GM18861 (cell line): ENCODE results near the gene TPCN1.

Source experiments
- ATAC-seq: cut with Tn5 transposase; IDR thresholded peaks from one replicate; pipeline ENCODE4 v1.9.1; 2021; ENCODE audit not compliant: unreplicated experiment

Gene TPCN1

DNA sequence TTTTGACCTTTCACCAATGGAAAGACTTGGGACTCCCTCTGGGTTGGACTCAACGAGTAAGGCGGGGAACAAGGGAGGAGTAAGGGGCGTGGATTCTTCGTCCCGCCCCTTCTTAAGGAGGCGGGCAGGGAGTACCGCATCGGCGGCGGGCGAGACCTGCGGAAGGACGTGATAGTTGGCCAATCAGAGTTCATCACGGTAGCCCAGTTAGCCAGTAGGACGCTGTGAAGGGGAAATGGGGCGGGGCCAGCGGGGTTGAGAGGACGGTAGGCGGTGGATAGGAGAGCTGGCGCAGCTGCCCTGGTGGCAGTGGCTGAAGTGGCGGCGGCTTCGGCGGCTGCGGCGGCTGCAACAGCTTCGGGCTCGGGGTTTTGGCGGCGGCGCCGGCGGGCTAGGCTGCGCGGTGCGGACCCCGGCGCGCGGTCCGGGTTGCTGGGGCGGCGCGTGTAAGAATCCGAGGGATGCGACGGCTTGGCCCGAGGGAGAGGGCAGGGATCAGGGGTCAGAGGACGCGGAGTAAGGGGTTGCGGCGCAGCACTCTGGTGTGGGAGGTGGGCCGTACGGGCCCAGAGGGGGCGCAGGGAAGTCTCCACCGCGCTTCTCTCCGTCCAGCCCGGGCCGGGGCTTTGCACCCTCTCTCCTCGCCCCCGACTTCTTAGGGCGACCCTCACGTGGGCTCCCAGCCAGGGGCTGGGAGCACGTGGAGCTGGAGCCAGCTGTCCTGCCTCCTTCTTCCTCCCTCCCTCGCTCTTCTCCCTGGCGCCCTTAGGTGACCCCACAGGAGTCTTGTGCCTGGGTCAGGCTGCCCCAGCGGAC, at the start of gene TPCN1:
Gene TPCN1, plus strand, starts transcription at position 284 of the 816 bp plus-strand sequence. CDS start 5,389 bp downstream, outside the sequence.
- peak; percentile 84 for ATAC-seq

DNA sequence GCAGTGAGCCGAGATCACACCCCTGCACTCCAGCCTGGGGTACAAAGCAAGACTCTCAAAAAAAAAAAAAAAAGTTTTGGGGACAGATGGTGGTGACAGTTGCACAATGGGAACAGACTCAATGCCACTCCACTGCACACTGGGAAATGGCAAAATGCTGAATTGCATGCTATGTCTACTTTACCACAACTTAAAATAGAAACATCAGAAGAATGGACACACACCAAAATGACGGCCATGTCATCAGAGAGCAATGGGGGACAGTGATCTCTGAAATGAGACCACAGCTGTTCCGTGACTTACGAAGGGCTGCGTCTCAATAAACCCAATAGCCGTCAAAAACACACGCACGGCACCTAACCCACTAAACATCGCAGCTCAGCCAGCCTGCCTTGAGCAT, 49.7 kb upstream of the TPCN1 start:
- ATAC-seq: no peak

DNA sequence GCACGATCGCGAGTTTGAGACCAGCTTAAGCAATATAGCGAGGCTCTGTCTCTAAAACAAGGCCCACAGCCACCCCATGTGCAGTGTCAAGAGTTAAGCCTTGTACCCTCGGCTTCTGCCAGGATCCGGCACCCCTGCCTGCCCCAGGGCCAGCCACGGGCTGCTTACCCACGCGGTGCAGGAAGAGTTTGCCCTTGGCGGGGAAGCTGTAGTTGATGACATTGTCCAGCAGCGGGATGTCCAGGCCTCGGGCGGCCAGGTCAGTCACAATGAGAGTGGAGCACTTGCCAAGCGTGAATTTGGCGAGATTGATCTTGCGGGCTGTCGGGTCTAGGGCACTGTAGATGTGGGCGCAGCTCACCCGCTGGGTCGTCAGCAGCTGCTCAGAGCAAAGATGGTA, 49.1 kb upstream of the TPCN1 start:
- no peak for ATAC-seq

DNA sequence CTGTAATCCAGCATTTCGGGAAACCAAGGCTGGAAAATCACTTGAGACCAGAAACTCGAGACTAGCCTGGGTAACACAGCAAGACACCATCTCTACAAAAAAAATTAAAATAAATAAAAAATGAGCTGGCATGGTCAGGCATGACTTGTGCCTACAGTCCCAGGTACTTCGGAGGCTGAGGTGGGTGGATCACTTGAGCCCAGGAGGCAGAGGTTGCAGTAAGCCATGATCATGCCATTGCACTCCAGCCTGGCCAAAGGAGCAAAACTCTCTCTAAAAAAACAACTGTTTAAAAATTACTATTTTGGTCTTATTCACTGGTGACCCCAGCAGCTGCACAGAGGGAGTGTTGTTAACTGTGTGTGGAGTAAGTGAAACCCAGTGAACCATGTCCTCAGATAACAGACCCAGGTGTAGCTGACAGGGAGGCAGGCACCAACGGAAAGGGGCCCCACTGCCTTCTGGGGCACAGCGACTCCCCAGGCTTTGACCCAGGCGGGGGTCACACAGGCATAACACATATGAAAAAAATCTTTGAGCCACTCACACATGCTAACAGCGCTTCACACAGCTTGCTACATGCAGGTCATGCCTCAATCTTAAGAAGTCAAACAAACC, 48.1 kb upstream of the TPCN1 start:
- ATAC-seq: peak; percentile 60

DNA sequence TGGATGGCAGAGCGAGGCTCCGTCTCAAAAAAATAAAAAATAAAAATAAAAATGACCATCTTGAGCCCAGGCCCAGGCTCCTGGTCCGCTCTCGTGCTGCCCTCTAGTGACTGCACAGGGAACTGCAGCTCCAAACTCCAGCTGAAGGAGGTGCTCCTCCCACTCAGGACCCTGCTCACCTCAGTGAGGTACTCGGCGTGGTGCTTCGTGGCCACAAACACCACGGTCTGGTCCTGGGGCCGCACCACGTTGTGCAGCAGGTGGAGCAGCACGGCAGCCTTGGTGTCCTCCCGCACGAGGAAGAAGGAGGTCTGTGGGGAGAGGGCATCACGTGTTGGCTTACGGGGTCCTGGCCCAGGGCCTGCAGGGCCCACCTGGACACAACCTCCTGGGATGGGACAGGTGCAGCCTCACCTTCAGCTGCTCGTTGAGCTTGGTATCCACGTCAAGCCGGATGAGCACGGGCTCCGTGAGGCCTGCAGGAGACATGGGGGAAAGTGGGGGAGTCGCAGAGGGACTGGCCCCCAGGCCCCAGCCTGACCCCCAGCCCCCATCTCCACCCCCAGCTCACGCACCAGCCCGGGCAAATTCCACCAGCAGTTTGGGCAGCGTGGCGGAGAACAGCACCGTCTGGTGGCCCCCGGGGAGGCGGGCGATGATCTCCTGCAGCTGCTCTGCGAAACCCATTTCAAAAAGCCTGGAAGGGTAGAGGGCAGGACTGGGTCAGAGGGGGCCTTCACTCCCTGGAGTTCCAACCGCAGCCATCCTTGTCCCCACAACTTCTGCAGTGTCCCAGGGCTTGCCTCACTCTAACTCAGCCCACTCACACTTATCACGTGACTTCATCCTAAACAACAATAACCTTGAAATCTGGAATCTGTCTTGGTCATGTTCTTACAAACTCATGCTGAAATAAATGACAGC, 46.5 kb upstream of the TPCN1 start:
- ATAC-seq: no peak

DNA sequence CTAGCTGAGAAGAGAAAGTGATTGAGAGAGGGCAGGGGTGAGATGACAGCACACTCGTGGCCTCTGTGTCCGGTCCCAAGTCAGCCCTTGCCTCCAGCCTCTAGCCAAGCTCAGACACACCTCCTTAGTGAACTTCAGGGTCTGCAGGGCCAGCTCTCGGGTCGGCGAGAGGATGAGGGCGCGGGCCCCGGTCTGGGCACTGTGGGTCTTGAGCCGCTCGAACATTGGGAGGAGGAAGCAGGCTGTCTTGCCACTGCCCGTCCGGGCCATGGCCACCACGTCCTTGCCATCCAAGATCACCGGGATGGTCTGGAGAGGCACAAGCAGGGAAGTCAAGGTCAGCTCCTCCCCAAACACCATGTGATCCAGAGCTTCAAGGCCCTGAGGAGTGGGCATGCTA, 42.2 kb upstream of the TPCN1 start:
- no peak for ATAC-seq

DNA sequence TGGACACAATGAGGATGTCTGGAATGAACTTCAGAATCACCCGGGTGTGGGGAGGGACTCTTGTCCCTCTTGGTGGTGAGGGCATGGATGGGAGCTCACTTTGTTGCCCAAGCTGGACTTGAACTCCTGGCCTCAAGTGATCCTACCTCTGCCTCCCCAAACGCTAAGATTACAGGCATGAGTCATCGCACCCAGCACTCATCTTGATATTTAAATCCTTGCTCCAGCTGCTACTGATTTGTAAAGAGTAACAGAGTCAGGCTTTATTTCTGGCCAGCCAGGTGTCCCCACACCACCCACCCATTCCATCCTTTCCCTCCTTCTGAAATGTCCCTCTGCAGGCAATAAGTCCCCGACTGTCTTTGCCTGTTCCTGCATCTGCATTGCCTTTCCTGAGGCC, 40.9 kb upstream of the TPCN1 start:
- ATAC-seq: no peak

DNA sequence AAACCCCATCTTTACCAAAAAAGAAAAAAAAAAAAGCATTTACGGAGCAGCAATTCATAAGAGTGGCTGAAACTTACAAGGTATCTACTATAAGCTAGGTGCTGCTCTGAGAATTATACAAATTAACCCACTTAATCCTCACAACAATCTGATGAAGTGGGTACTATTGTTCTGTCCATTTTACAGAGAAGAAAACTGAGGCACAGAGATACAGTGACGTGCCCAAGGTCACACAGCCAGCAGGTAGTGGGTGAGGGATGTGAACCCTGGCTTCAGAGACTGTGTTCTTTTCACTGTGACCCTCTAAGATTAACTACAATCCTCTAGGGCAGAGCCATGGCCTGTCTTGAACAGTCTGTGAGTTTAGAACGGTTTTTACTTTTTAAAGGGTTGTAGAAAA, 39.3 kb upstream of the TPCN1 start:
- ATAC-seq: no peak

DNA sequence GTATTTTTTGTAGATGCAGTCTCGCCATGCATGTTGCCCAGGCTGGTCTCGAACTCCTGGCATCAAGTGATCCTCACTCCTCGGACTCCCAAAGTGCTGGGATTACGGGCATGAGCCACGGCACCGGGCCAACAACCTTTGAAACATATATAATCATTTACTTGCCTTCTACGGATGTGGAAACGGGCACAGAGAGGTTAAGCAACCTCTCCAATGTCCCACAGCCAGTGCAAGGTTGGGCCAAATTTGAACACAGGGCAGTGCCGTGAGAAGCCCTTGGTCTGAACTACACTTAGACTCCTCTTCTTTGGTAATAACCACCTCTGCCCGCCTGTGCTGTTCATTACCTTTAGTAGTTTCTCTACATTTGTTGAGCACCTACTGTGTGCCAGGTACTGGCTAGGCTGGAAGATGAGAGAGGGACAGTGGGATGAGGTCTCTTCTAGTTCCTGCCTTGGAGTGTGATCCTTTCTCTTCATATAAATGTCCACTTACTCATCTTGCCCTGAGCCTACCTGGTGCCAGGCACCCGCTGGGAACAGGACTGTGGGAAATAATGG, 38.2 kb upstream of the TPCN1 start:
- no peak for ATAC-seq

DNA sequence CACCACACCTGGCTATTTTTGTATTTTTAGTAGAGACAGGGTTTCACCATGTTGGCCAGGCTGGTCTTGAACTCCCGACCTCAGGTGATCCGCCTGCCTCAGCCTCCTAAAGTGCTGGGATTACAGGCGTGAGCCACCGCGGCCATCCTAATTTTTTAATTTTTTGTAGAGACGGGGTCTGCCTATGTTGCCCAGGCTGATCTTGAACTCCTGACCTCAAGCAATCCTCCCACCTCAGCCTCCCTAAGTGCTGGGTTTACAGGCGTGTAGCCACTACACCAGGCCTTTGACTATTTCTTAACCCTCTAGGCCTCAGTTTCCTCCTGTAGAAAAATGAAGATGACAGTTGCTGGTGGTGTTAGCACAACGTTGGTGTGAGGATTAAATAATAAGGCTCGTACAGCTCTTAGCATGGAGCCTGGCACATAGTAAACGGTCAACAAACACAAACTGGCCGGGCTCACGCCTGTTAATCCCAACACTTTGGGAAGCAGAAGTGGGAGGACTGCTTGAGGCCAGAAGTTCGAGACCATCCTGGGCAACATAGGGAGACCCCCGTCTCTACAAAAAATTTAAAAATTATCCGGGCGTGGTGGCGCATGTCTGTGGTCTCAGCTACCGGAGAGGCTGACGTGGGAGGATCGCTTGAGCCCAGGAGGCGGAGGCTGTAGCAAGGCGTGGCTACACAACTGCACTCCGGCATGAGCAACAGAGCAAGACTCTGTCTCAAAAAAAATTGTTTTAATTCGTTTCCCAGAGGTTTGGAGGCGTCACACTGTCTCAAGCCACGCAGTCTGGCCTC, 37.0 kb upstream of the TPCN1 start:
- ATAC-seq: peak; percentile 42

DNA sequence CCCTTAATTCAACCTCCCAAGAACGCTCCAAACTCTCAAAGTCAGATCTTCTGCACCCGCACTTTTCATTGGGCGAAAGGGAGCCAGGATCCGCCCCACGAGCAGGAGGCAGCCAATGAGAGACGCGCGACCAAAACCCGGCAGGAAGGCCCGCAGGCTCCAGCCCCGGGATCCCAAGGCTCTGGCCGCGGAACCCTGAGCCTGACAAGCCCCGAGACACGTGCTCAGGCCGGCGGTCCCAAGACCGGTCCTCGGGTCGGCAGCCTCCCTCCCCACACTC, 36.4 kb upstream of the TPCN1 start:
- ATAC-seq: peak; percentile 58

DNA sequence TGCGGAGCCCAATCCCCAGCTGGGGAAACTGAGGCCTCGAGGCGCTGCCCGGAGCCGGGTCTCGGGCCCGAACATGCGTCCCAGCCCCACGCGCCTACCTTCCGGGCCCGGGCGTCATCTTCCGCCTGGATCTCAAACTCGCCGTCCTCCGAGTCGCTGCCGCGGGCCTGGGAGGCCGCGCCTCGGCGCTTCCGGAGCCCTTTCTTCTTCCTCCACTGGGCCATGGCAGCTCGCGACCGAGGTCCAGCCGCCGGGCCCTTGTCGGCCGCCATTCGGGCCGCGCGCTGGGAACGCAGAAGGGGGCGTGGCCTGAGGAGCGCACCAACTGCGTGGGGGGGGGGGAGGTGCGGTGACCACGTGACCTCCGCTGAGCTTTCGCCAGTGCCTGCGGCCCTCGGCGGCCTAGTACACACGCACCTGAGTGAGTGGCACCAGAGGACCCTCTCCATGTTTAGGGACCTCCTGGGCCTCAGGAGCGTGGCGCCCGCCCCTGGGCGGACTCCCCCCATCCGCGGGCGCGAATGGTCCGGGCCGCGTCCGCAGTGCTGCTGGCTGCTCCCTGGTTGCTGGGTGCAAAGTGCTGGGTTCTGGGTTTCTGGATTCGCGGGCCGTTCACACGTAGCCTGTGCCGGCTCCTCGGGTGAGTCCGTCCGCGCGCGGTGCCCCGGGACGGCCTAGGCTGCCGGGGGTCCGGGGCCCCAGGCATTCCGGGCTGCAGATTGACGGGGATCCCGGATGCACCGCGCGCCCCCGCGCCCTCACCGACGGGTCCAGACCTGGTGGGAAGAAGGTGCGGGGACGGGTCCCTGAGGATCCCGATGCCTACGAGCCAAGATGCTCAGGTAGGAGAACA, 35.9 kb upstream of the TPCN1 start, which contains the start of the genes DDX54 and RITA1:
Gene DDX54, minus strand, starts transcription at position 299 of the 853 bp plus-strand sequence. Its CDS starts 27 bp downstream, at position 272.
Gene RITA1, plus strand, starts transcription at position 542 of the 853 bp plus-strand sequence. CDS start 1,026 bp downstream, outside the sequence.
- peak; percentile 34 for ATAC-seq

DNA sequence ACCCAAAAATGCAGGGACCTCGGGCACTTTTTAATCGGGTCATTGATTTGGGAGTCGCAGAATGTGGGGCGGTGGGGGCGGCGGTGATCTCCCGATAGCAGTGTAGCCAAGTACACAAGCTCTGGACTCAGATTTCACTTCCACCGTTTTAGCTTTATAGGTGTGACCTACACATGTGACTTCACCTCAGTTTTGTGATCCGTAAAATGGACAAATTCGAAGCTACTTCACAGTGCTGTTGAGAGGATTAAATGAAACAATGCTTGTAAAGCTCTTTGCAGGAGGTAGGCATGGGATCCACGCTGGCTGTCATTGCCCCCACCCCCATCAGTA, 35.3 kb upstream of the TPCN1 start:
- no peak for ATAC-seq

DNA sequence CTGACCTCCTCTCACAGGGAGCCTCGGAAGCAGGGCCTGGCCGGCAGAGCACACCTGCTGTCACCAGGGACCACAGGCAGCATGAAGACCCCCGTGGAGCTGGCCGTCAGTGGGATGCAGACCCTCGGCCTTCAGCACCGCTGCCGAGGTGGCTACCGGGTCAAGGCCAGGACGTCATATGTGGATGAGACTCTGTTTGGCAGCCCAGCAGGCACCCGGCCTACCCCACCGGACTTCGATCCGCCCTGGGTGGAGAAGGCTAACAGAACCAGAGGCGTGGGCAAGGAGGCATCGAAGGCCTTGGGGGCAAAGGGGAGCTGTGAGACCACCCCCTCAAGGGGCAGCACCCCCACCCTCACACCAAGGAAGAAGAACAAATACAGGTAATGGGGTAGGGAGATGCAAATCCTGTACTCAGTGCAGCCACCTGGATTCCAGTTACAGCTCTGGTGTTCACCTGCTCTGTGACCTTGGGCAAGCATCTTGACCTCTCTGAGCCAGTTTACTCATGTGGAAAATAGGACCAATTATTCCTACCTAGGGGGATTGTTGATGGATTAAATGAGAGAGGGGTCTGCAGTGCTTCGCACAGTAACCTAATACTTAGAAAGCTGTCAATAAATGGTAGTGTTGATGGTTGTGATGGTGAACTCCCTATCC, 34.5 kb upstream of the TPCN1 start:
- no peak for ATAC-seq

DNA sequence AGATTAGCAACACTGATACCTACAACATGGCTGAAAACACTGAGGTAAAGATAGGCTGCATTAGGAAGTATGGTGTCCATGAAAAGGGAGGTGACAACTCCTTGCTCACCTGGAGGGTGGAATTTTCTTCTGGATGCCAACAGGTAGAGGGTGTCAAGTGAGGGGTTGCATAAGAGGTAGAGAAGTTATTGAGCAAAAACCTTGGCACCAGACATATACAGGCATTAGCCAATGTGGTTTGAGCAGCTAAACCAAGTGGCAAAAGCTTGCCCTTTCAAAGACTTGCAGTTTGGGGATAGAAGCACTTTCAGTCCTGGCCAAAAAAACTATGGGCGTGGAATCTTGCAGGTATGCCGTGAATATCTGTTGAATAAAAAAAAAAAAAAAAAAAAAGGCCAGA, 31.9 kb upstream of the TPCN1 start:
- ATAC-seq: no peak

DNA sequence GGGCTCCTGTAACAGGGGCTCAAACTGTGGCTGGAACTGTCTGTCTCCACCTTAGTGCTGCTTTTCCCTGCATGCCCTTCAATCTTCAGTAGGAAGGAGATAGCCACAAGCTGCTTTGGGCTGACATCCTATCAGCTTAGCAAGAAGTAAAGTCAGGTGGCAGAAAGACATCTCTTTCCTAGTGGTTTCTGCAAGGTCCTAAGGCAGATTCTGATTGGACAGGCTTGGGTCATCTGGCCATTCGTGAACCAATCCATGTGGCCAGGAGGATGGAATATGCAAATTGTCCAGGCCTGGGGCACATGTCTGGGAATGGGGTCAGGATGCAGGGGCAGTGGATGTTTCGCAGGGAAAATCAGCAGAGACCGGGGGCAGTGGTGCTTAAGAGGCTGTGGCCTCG, 30.5 kb upstream of the TPCN1 start:
- no peak for ATAC-seq

DNA sequence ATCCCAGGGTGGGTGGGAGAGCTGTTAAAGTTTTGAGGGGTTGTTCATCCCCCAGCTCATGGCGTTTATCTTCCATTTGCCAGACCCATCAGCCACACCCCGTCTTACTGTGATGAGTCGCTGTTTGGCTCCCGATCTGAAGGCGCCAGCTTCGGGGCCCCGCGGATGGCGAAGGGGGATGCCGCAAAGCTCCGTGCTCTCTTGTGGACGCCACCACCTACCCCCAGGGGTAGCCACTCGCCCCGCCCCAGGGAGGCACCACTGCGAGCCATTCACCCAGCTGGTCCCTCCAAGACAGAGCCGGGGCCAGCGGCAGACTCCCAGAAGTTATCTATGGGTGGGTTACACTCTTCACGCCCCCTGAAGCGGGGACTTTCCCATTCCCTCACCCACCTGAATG, 30.0 kb upstream of the TPCN1 start:
- no peak for ATAC-seq

DNA sequence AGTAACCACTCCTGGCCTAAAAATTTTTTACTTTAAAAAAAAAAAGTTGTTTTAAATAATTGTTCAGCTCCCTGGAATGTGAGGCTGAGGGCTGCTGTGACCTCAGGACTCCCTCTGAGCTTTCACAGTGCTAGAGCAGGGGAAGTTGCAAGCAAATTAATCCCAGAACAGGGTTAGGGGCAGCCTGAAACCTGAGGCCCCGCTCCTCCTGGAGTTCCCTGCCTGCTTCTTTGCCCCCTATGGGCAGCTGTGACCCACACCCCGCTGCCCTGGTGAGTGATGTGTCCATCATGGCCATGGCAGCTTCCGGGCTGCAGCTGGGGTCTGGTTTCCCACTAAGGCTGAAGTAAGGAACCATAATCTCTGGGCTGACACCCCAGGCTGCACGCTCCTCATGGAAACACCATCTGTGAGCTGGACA, 26.3 kb upstream of the TPCN1 start:
- ATAC-seq: no peak

DNA sequence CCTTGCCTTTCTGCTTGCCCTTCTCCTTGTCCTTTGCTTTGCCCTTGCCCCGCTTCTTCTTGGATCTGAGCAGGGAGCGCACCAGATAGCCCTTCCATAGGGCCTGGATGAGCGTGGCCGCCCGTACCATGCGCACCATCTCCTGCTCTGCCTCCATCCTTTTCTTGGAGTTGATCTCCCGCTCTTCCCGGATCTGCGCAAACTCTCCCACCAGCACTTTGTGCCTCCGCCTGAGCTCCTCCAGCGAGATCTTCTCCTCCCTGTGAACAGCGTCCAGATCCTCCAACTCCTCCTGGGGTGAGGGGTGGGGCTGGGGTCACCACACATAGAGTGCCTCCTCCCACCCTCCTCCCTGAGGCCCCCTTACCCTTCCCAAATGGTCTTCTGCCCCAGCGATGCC, 25.7 kb upstream of the TPCN1 start:
- no peak for ATAC-seq
